Keratinocyte (primary cell): ENCODE data around the gene CIAPIN1. TPM values are rescaled to one million over a fixed set of nuclear protein-coding genes. Genes with fewer than 3 reads are reported as not detected.

Experiments
- DNase-seq: peaks from one replicate; pipeline ENCODE4 v3.0.0-alpha.2; 2011; ENCODE audit warnings: low read depth, missing footprints, low spot score
- FAIRE-seq: peaks from 2 replicates; lab custom pipeline; 2011; peaks lifted over from hg19 to GRCh38; lab: Jason Lieb, UNC
- H2AFZ ChIP-seq: 2 replicates; pipeline ENCODE4 v1.6.0; 2012; ENCODE audit warnings: low read length, control low read depth, inconsistent platforms; ENCODE audit not compliant: control insufficient read depth
- H3K27ac ChIP-seq: 2 replicates; pipeline ENCODE4 v1.5.1; 2011; ENCODE audit warnings: low read length; ENCODE audit not compliant: control insufficient read depth, insufficient read depth
- H3K27me3 ChIP-seq: 3 replicates; pipeline ENCODE4 v1.6.0; 2011; ENCODE audit warnings: low read length; ENCODE audit not compliant: control insufficient read depth, insufficient read depth; ENCODE audit errors: extremely low read depth
- H3K36me3 ChIP-seq, 2 experiments: 2 replicates in 1 of 2; 3 replicates in 1 of 2; pipeline ENCODE4 v1.5.1; 2011; ENCODE audit warnings: low read length in 2 of 2, mild to moderate bottlenecking in 1 of 2; ENCODE audit not compliant: control insufficient read depth in 2 of 2, insufficient read depth in 2 of 2; ENCODE audit errors: extremely low read depth in 1 of 2
- H3K4me1 ChIP-seq: 3 replicates; pipeline ENCODE4 v1.5.1; 2011; ENCODE audit warnings: low read length; ENCODE audit not compliant: control insufficient read depth, insufficient read depth; ENCODE audit errors: extremely low read depth
- H3K4me2 ChIP-seq: 3 replicates; pipeline ENCODE4 v1.6.0; 2011; ENCODE audit warnings: low read depth, low read length; ENCODE audit not compliant: control insufficient read depth, insufficient read depth; ENCODE audit errors: extremely low read depth
- H3K4me3 ChIP-seq, 3 experiments: fragments of 200-600 bp in 1 of 3; sonication (generic) in 1 of 3; 2 replicates in 2 of 3; 3 replicates in 1 of 3; pipeline ENCODE4 v1.5.1; 2011 to 2016; ENCODE audit warnings: low read length in 3 of 3, mild to moderate bottlenecking in 3 of 3, control low read depth in 2 of 3, inconsistent platforms in 1 of 3, low read depth in 1 of 3, mixed read lengths in 1 of 3, mixed run types in 1 of 3, moderate library complexity in 1 of 3; ENCODE audit not compliant: control insufficient read depth in 2 of 3, insufficient read depth in 2 of 3; ENCODE audit errors: extremely low read depth in 1 of 3
- H3K79me2 ChIP-seq: 2 replicates; pipeline ENCODE4 v1.6.0; 2012; ENCODE audit warnings: low read length; ENCODE audit not compliant: control insufficient read depth, insufficient read depth
- H3K9ac ChIP-seq: 3 replicates; pipeline ENCODE4 v1.6.0; 2011; ENCODE audit warnings: low read length; ENCODE audit not compliant: control insufficient read depth, insufficient read depth; ENCODE audit errors: extremely low read depth
- H3K9me1 ChIP-seq: 3 replicates; pipeline ENCODE4 v1.6.0; 2011; ENCODE audit warnings: low read length; ENCODE audit not compliant: control insufficient read depth, insufficient read depth; ENCODE audit errors: extremely low read depth
- H3K9me3 ChIP-seq: 2 replicates; pipeline ENCODE4 v1.5.1; 2012; ENCODE audit warnings: low read depth, low read length; ENCODE audit not compliant: control insufficient read depth
- H4K20me1 ChIP-seq: 3 replicates; pipeline ENCODE4 v1.6.0; 2011; ENCODE audit warnings: low read length; ENCODE audit not compliant: control insufficient read depth, insufficient read depth; ENCODE audit errors: extremely low read depth
- CTCF ChIP-seq, 3 experiments: IDR thresholded peaks in 1 of 3; conservative IDR thresholded peaks in 1 of 3; optimal IDR thresholded peaks in 1 of 3; 2 replicates in 2 of 3; 3 replicates in 1 of 3; pipeline versions ENCODE3 to v1.5.1; 2011; ENCODE audit warnings: low read length in 3 of 3, mild to moderate bottlenecking in 3 of 3, moderate library complexity in 2 of 3, control low read depth in 1 of 3, inconsistent platforms in 1 of 3; ENCODE audit not compliant: insufficient read depth in 2 of 3; ENCODE audit errors: extremely low read depth in 1 of 3
- EZH2 ChIP-seq: IDR thresholded peaks from one replicate; pipeline ENCODE4 v1.6.1; 2012; ENCODE audit warnings: inconsistent platforms, mild to moderate bottlenecking, low read length, moderate library complexity
- dilution Hi-C: fragments of 300-500 bp; cut with MboI; formaldehyde crosslinking; loops from one replicate; pipeline ENCODE4 v1.7.0; 2020; ENCODE audit warnings: low sequenced_read_pairs; ENCODE audit not compliant: extremely low pct_ligation_motif_present
- polyA plus RNA-seq, 5 experiments: library from polyadenylated mRNA; depleted of rRNA in 3 of 5; stranded (reverse) in 3 of 5; stranded (forward) in 1 of 5; unstranded in 1 of 5; fragments of >200 nt; gene quantifications; 1 replicate in 1 of 5; 2 replicates in 3 of 5; 3 replicates in 1 of 5; pipeline versions ENCODE4 v1.2.1 to v1.2.3, GENCODE V29; 2011 to 2012; ENCODE audit warnings: missing spikeins in 2 of 5, low read depth in 1 of 5, low replicate concordance in 1 of 5

Gene CIAPIN1
- polyA plus RNA-seq, 1 donor (not counting 4 experiments of a cell fraction or from before 2014, with no cell fraction given): 75.4 TPM

DNA sequence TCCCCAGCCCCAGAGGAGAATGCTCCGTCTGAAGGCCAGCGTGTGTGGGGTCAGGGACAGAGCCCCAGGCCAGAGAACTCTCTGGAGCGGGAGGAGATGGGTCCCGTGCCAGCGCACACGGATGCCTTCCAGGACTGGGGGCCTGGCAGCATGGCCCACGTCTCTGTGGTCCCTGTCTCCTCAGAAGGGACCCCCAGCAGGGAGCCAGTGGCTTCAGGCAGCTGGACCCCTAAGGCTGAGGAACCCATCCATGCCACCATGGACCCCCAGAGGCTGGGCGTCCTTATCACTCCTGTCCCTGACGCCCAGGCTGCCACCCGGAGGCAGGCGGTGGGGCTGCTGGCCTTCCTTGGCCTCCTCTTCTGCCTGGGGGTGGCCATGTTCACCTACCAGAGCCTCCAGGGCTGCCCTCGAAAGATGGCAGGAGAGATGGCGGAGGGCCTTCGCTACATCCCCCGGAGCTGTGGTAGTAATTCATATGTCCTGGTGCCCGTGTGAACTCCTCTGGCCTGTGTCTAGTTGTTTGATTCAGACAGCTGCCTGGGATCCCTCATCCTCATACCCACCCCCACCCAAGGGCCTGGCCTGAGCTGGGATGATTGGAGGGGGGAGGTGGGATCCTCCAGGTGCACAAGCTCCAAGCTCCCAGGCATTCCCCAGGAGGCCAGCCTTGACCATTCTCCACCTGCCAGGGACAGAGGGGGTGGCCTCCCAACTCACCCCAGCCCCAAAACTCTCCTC lies 64.5 kb downstream of the CIAPIN1 start:
- dilution Hi-C loops: no loop called here
- no peaks in the 10 kb centered on the region for H3K9me3 ChIP-seq
- H4K20me1 ChIP-seq: no peaks in the 10 kb centered on the region
- no peaks in the 10 kb centered on the region for H3K9me1 ChIP-seq
- H3K27ac ChIP-seq: no peak overlapping the region
- peaks cover 22% of the 10 kb centered on the region for H3K4me1 ChIP-seq
- DNase-seq (no peak), FAIRE-seq (no peak)
- no peak overlapping the region for H3K4me2 ChIP-seq
- no peaks in the 10 kb centered on the region for H3K27me3 ChIP-seq
- no peak overlapping the region for H2AFZ ChIP-seq
- H3K36me3 ChIP-seq: no peaks in the 10 kb centered on the region
- H3K4me3 ChIP-seq: no peak overlapping the region
- TF ChIP-seq CTCF (optimal IDR thresholded peaks at IDR 0.05 in 1 of 3, IDR thresholded peaks at IDR 0.05 in 1 of 3, conservative IDR thresholded peaks at IDR 0.05 in 1 of 3; ENCODE audit: extremely low read depth in 1 of 3, insufficient read depth in 2 of 3, low read length in 3 of 3): peak in 1 of 3 experiments; percentile 25
- TF ChIP-seq EZH2: no peak
- H3K79me2 ChIP-seq: no peaks in the 10 kb centered on the region
- no peak overlapping the region for H3K9ac ChIP-seq

- FAIRE-seq: no peak
- no peaks in the 10 kb centered on the region for H3K9me1 ChIP-seq
These were observed 65.2 kb downstream of the CIAPIN1 start for GRCh38 chr16:57381791-57382534.

More at GRCh38 chr16:57381791-57382534, 65.2 kb downstream of the CIAPIN1 start:
- Histone ChIP-seq H2AFZ (no peak overlapping the region), H3K4me2 (no peak overlapping the region), H3K9ac (no peak overlapping the region), H3K4me1 (peaks cover 29% of the 10 kb centered on the region), H3K27me3 (no peaks in the 10 kb centered on the region), H3K4me3 (no peak overlapping the region), H3K36me3 (no peaks in the 10 kb centered on the region), H3K27ac (no peak overlapping the region), H3K79me2 (no peaks in the 10 kb centered on the region), H3K9me3 (no peaks in the 10 kb centered on the region), H4K20me1 (no peaks in the 10 kb centered on the region)
- dilution Hi-C loops: no loop called here
- DNase-seq: no peak
- no peak for TF ChIP-seq CTCF (optimal IDR thresholded peaks at IDR 0.05 in 1 of 3, IDR thresholded peaks at IDR 0.05 in 1 of 3, conservative IDR thresholded peaks at IDR 0.05 in 1 of 3; ENCODE audit: extremely low read depth in 1 of 3, insufficient read depth in 2 of 3, low read length in 3 of 3)
- TF ChIP-seq EZH2: no peak
